Fibroblast of villous mesenchyme (primary cell): ENCODE data around the gene ADCYAP1. TPM values are rescaled to one million over a fixed set of nuclear protein-coding genes. Genes with fewer than 3 reads are reported as not detected.

Source experiments
- DNase-seq: peaks from one replicate; pipeline ENCODE4 v3.0.0-alpha.2; 2010; ENCODE audit warnings: low read depth
- H3K4me3 ChIP-seq: 2 replicates; pipeline ENCODE4 v1.5.1; 2011; ENCODE audit warnings: low read depth, mild to moderate bottlenecking, low read length
- CTCF ChIP-seq: IDR thresholded peaks from 2 replicates; pipeline ENCODE4 v1.5.1; 2012; ENCODE audit warnings: low read depth, mild to moderate bottlenecking, low read length; ENCODE audit not compliant: insufficient read depth
- total RNA-seq: library from RNA; depleted of rRNA; stranded (reverse); fragments of >200 nt; gene quantifications from 2 replicates; pipeline ENCODE4 v1.2.3, GENCODE V29; 2012

ADCYAP1 gene
- total RNA-seq, 1 donor, result not detected

- no peak for TF ChIP-seq CTCF
- no peak overlapping the region for H3K4me3 ChIP-seq
- DNase-seq, result no peak
Observed at GRCh38 chr18:955384-956066, 50.9 kb downstream of the ADCYAP1 start.

GRCh38 chr18:957829-958228 is 53.2 kb downstream of the ADCYAP1 start:
- no peak for DNase-seq
- H3K4me3 ChIP-seq, result no peak overlapping the region
- TF ChIP-seq CTCF, result no peak

GRCh38 chr18:959854-960253 is 55.2 kb downstream of the ADCYAP1 start:
- DNase-seq, result no peak
- no peak overlapping the region for H3K4me3 ChIP-seq
- no peak for TF ChIP-seq CTCF

Other genes with a start within 250 kb of the ADCYAP1 start
- gene TYMS, start 247.2 kb upstream of the ADCYAP1 start, total RNA-seq, result 11.9 and 15.1 TPM in 2 replicates
- gene ENOSF1, start 192.2 kb upstream of the ADCYAP1 start, total RNA-seq, result 27.7 and 31.1 TPM in 2 replicates
- gene YES1, start 92.6 kb upstream of the ADCYAP1 start, total RNA-seq, result 87.7 and 99.2 TPM in 2 replicates